ENCODE data around the gene NQO2.
"Not testable (repeated sequence)": the region's sequence is repeated elsewhere in the genome, so short reads cannot be mapped to it uniquely, and the experiment has no call there.

NQO2 gene

GRCh38 chr6:2990248-2990931 lies 9.3 kb upstream of the NQO2 start:
- no peak for TF ChIP-seq CTCF (IDR thresholded peaks at IDR 0.05; ENCODE audit: borderline replicate concordance, insufficient read depth, low read depth, low read length)
- H3K4me3 ChIP-seq (ENCODE audit: low read depth, low read length) = peak overlapping the region; percentile 22

GRCh38 chr6:2990932-2991506 lies 8.7 kb upstream of the NQO2 start:
- no peak overlapping the region for H3K4me3 ChIP-seq (ENCODE audit: low read depth, low read length)
- TF ChIP-seq CTCF (IDR thresholded peaks at IDR 0.05; ENCODE audit: borderline replicate concordance, insufficient read depth, low read depth, low read length) = no peak

- no peak for TF ChIP-seq CTCF (IDR thresholded peaks at IDR 0.05; ENCODE audit: borderline replicate concordance, insufficient read depth, low read depth, low read length)
- no peak overlapping the region for H3K4me3 ChIP-seq (ENCODE audit: low read depth, low read length)
These were observed 7.2 kb upstream of the NQO2 start for GRCh38 chr6:2992330-2992979.

GRCh38 chr6:2993755-2994317 lies 5.9 kb upstream of the NQO2 start:
- TF ChIP-seq CTCF (IDR thresholded peaks at IDR 0.05; ENCODE audit: borderline replicate concordance, insufficient read depth, low read depth, low read length) = no peak
- no peak overlapping the region for H3K4me3 ChIP-seq (ENCODE audit: low read depth, low read length)

- H3K4me3 ChIP-seq (ENCODE audit: low read depth, low read length) = not testable (repeated sequence)
- TF ChIP-seq CTCF (IDR thresholded peaks at IDR 0.05; ENCODE audit: borderline replicate concordance, insufficient read depth, low read depth, low read length) = peak; percentile 39; the same call in 1 of the 2 replicates
These were observed 1.3 kb upstream of the NQO2 start for GRCh38 chr6:2998249-2998997.

GRCh38 chr6:2998998-2999617 lies 586 bp upstream of the NQO2 start:
- no peak for TF ChIP-seq CTCF (IDR thresholded peaks at IDR 0.05; ENCODE audit: borderline replicate concordance, insufficient read depth, low read depth, low read length)
- peak overlapping the region; percentile 26 for H3K4me3 ChIP-seq (ENCODE audit: low read depth, low read length)

Data from GM12875 (cell line).